ENCODE data around the gene UQCC2.

UQCC2 gene

GRCh38 chr6:33711140-33712129 is at the start of gene UQCC2:
Gene UQCC2, minus strand, starts transcription at chr6:33711700. Its CDS starts 14 bp downstream, at chr6:33711686.
- peak; percentile 71 for TF ChIP-seq CTCF (IDR thresholded peaks at IDR 0.05; ENCODE audit: low read depth, low read length)
- DNase-seq (ENCODE audit: extremely low read depth, low read depth), result peak; percentile 91

- no peak for DNase-seq (ENCODE audit: extremely low read depth, low read depth)
- no peak for TF ChIP-seq CTCF (IDR thresholded peaks at IDR 0.05; ENCODE audit: low read depth, low read length)
Observed at GRCh38 chr6:33759887-33760629, 48.6 kb upstream of the UQCC2 start.

DNA sequence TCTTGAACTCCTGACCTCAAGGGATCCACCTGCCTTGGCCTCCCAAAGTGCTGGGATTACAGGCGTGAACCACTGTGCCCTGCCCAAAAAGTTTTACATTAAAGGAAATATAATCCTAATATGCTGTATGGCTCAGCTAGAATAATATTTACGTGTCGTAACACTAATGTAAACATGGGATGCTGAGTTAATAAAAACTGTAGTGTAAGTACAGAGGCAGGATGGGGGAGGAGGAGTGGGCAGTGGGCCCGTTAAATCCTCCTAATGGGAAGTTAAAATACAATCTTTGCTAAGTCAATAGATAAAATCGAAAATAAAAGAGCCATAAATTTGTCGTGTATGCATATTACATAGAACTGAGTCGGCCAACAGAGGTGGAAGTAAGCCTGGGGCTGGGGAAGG is 47.3 kb upstream of the UQCC2 start:
- DNase-seq (ENCODE audit: extremely low read depth, low read depth), result no peak
- no peak for TF ChIP-seq CTCF (IDR thresholded peaks at IDR 0.05; ENCODE audit: low read depth, low read length)

DNA sequence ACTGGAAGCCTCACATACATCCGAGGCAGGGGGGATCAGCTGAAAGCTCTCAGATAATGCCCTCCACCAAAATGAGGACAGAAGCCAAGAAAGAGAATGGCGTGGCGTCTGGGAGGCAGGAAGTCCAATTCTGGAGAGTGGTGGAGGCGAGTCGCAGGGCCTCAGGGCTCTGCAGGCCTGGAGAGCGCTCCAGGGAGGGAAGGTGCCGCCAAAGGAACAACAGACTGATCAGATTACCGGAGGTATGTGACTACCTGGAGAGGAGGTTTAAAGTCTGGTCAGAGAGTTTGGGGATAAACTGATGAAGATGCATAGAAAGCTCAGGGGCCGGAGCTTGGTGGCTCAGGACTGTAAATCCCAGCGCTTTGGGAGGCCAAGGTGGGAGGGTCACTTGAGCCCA is 46.4 kb upstream of the UQCC2 start:
- no peak for TF ChIP-seq CTCF (IDR thresholded peaks at IDR 0.05; ENCODE audit: low read depth, low read length)
- DNase-seq (ENCODE audit: extremely low read depth, low read depth), result no peak

GRCh38 chr6:33757113-33757512 is 45.6 kb upstream of the UQCC2 start:
- no peak for TF ChIP-seq CTCF (IDR thresholded peaks at IDR 0.05; ENCODE audit: low read depth, low read length)
- no peak for DNase-seq (ENCODE audit: extremely low read depth, low read depth)

GRCh38 chr6:33756211-33756954 is 44.9 kb upstream of the UQCC2 start:
- no peak for TF ChIP-seq CTCF (IDR thresholded peaks at IDR 0.05; ENCODE audit: low read depth, low read length)
- no peak for DNase-seq (ENCODE audit: extremely low read depth, low read depth)
